Measurements from ENCODE around the gene IFITM5. TPM values are rescaled to one million over a fixed set of nuclear protein-coding genes. Genes with fewer than 3 reads are reported as not detected.
"Not testable (repeated sequence)": the region's sequence is repeated elsewhere in the genome, so short reads cannot be mapped to it uniquely, and the experiment has no call there.

Gene IFITM5
- not detected for total RNA-seq
- long read RNA-seq: 0 reads

DNA sequence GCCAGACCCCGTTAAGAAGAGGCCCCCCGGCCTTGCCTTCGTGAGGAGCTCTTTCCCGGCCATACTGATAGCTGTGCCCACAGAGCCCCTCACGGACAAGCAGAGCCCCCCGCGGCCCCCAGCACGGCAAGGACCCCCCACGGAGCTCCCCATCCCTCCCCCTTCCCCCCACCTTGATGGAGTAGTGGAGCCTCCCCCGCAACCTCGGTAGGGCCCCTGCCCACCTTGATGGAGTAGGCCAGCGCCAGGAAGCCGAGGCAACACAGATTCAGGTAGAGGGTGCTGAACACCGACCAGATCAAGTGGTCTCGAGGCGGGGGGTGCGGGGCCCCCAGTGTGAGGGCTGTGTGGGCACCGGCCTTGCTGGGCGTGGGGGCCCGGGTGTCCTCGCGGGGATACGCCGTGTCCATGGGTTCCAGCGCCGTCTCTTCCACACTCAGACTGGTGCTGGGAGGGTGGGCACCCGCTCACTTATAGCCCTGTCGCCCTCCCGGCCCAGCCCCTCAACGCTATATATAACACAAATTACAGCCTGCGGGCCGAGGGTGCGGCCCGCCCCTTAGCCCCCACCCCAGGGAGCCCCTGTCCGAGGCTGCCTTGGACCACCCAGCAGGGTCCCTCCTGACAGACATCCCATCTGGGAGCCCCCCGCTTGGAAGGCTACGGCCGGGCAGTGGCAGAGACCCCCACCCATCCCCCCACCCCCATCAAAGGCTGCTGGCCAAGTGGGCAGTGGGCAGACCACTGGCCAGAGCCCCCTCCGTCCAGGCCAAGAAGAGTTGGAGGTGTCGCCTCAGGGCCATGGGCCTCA is at the start of gene IFITM5:
Gene IFITM5 (minus strand): TSS at position 446 of the 811 bp plus-strand sequence. CDS start 36 bp downstream, at position 410.
- DNase-seq (ENCODE audit: low spot score): no peak
- intact Hi-C loops (cut with DNase I): no loop called here

DNA sequence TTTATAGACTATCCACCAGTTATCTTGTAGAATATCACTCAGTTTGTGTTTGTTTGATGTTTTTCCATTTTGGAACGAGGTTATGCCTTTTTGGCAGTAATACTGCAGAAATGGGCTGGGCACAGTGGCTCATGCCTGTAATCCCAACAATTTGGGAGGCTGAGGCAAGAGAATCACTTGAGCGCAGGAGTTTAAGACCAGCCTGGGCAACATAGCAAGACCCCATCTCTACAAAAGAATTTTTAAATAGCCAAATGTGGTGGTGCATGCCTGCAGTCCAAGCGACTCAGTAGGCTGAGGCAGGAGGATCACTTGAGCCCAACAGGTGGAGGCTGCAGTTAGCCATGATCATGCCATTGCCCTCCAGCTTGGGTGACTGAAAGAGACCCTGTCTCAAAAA is 47.2 kb upstream of the IFITM5 start:
- intact Hi-C loops (cut with DNase I): no loop called here
- DNase-seq (ENCODE audit: low spot score): no peak

DNA sequence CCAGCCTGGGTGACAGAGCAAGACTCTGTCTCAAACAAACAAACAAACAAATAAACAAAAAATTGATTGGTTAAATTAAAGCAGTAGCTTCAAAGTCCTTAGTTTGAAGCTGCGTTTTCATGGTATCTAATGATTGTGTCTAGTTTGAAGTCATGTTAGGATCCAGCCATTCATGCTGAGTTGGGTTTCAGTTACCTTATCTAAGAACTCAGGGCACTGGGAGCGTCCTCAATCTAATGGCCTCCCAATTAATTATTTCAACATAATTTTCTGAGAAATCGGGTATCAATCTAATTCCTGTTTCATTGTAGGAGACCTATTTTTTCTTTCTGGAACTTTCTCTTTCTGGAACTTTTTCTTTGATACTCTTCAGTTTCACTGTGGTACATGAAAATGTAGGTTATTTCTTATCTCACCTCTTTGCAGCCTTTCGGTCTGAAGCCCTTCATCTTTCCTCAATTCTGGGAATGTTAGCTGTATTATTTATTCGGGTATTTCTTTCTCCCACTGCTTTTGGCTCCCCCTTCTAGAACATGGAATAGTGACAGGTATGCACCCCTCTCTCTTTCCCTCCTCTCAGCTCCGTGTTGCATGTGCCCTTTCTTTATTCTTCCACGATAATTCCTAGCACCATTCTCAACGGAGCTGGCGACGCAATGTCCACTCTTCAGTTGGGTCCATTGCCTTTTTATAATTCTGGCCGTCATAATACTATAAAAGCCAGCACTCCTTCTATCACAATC is 45.7 kb upstream of the IFITM5 start:
- no peak for DNase-seq (ENCODE audit: low spot score)

DNA sequence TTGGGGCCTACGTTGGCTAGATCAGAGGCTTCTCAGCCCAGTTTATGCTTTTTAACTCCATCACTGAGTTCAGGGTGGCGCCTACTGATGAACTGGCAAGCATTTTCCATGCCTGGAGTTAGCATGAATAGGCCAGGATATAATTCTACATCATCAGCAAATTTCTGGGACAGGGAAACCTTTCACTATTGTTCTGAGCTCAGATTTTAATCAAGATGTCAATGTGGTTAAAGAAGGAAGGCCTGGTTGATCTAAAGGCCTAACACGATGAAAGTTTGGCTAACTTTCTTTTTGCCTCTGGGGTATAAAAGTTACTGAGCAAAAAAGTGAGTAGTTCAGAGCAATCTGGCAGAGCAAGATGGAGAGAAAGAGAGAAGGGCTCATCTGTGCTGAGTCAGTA is 43.0 kb upstream of the IFITM5 start:
- intact Hi-C loops (cut with DNase I): no loop called here
- DNase-seq (ENCODE audit: low spot score): no peak

More for the DNA sequence above, 45.7 kb upstream of the IFITM5 start:
- intact Hi-C loops (cut with DNase I): no loop called here

DNA sequence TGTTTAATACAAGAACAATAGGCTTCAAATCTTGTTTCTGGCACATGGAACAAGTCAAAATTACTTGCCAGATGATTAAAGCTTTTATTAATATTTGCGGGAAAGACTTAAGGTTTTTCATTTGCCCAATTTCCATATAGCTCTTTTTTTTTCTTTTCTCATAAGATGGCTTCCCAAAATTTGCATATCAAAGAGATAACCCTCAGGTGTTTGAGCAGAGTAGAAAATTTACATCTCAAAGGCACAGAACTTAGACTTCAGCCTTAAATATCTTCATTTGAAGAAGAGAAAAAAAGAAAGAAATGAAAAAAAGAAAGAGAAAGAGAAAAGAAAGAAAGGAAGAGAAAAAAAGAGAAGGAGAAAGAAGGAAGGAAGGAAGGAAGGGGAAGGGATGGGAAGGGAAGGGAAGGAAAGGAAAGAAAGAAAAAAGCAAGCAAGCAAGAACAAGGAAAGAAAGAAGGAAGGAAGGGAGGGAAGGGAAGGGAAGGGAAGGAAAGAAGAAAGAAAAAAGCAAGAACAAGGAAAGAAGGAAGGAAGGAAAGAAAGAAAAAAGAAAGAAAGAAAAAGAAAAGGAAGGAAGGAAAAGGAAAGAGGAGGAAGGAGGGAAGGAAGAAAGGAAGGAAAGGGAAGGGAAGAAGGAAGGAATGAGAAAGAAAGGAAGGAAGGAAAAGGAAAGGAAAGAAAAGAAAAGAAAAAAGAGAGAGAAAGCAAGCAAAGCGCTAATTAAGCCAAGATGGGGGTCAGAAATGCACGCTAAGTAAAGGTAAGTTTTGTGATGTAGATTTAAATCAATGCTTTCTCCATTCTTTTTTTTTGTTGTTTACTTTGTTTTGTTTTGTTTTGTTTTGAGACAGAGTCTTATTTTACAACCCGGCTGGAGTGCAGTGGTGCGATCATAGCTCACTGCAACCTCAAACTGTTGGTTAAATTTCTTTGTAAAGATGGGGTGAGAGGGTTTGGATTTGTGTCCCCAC is 41.5 kb upstream of the IFITM5 start:
- intact Hi-C loops (cut with DNase I): no loop called here
- no peak for DNase-seq (ENCODE audit: low spot score)

DNA sequence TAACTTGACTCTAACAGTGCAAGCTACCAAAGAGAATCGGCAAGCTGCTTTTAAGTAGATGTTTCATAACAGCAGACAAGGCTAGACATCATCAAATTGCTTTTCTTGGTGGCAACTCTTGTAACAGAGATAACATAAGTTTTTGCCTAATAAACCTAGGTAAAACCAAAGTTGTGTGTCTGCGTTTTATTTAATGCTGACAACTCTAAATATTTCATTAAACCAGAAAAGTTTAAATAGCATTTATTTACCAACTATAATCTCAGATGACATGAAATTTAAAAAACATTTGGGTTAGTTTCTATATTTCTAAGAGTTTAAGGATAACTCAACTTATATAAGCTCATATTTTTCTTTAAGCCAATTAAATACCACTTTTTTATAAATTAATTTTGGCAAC is 40.6 kb upstream of the IFITM5 start:
- DNase-seq (ENCODE audit: low spot score): no peak
- intact Hi-C loops (cut with DNase I): no loop called here

DNA sequence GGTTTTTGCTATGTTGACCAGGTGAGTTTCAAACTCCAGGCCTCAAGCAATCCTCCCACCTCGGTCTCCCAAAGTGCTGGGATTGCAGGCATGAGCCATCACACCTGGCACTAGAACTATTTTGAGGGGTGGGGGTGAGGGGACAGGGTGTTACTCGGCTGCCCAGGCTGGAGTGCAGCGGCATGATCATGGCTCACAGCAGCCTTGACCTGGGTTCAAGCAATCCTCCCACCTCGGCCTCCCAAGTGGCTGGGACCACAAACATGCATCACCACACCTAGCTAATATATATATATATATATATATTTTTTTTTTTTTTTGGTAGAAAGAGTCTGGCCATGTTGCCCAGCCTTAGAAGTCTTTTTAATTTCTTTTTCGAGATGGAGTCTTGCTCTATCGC is 38.4 kb upstream of the IFITM5 start:
- peak; percentile 22 for DNase-seq (ENCODE audit: low spot score)
- intact Hi-C loops (cut with DNase I): no loop called here

DNA sequence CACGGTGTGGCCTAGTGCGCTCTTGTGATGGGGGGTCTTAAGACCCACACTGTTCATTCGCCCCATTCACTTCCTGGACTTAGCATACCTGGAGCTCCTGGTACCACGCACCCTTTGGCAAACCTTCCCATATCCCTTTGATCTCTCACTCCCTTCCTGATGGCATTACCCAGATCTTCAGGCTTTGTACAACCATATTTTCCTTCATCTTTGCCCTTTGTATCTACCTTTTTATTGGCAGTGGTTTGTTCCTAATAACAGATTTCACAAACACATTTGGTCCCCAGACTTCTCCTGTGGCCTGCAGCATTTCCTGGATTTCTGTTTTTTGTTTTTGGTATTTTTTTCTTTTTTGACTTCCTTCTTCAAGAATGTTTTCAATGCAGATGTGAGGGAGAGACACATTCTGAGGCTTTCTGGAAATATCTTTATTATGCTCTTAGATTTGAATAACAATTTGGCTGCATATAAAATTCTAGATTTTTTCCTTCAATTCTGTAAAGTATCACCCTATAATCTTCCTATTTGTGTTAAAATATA is 37.4 kb upstream of the IFITM5 start:
- peak; percentile 14 for DNase-seq (ENCODE audit: low spot score)
- intact Hi-C loops (cut with DNase I): no loop called here

DNA sequence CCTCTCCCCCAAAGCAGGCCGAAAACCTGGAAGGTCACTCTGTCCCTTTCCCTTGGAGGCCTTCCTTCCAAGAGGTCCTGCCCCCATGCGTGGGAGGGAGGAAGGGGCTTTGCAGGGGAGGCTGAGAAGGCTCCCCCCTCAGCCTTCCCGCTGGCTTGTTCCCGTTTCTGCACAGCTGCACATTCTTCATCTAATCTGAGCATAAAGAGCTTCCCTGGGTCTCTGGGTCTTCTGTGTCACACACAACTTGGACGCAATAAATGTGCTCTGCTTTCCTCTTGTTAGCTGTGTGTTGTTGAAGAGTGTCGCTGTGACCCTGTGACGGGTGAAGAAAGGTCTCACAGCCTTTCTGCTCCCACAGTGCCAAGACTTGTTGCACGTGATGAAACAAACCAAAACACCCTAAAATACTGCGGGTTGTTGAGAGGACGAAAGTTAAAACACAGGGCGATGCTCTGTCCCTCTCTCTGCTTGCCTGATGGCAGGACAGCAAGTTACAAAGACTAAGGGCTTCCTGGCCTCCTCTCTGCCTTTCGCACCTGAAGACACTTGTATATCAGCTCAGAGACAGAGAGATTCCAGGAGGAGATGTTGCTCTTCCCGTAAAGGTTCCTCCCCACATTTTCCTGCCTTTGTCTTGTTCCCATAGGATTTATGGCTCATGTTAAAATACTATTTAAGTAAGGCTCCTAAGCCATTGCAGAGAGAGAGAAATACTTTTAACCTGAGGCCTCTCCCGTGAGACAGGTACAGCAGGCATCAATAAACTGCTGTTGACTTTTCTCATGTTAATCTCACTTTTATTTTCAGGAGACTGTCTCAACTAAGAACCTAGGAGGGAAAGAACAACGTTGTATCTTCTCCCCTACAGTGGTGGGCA is 36.7 kb upstream of the IFITM5 start:
- peak; percentile 73 for DNase-seq (ENCODE audit: low spot score)
- intact Hi-C loops (cut with DNase I): no loop called here

DNA sequence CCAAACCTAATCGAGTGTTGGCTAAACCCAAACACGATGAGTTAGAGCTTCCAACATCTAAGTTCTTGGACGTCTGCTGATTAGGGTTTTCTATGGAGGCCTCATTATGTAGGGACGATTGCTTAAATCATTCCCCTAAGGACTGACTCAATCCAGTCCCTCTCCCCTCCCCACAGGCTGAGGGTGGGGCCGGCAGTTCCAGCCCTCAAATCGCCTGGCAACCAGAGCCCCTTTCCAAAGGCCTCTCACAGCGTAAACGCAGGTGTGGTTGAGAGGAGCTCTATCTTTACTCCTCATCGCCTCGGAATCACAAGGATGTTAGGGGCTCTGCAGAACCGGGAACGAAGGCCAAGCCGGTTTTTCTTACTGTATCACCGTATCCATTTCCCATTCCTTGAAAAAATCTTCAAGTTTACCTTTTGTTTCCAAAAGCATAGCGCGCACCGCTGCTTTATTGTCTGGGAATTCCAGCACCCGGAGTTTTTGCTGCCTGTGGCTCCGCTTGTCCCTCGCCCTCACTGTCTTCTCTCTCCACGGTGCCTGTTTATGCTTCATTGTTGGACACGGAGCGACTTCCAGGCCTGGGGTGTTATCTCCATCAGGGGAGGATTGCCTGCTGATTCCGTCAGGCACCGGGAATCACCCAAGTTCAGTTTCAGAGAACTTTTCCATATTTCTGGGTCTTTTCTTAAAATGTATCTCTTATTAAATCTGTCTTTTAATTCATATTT is 35.1 kb upstream of the IFITM5 start:
- peak; percentile 64 for DNase-seq (ENCODE audit: low spot score)
- intact Hi-C loops (cut with DNase I): no loop called here

DNA sequence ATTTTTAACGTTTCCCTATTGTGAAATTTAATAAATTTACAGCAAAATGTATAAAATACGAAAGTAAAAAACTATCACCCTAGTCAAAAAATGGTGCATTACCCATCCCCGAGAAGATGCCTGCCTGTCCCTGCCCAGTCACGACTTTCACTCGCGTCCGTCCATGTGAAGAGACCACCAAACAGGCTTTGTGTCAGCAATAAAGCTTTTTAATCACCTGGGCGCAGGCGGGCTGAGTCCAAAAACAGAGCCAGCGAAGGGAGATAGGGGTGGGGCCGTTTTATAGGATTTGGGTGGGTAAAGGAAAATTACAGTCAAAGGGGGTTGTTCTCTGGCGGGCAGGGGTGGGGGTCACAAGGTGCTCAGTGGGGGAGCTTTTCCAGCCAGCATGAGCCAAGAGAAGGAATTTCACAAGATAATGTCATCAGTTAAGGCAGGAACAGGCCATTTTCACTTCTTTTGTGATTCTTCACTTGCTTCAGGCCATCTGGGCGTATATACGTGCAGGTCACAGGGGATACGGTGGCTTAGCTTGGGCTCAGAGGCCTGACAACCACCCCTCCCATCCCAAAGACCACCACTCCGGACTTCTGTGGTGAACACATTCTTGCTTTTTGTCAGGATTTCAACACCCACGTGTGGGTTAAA is 34.4 kb upstream of the IFITM5 start:
- intact Hi-C loops (cut with DNase I): not testable (repeated sequence)
- DNase-seq (ENCODE audit: low spot score): peak; percentile 53

DNA sequence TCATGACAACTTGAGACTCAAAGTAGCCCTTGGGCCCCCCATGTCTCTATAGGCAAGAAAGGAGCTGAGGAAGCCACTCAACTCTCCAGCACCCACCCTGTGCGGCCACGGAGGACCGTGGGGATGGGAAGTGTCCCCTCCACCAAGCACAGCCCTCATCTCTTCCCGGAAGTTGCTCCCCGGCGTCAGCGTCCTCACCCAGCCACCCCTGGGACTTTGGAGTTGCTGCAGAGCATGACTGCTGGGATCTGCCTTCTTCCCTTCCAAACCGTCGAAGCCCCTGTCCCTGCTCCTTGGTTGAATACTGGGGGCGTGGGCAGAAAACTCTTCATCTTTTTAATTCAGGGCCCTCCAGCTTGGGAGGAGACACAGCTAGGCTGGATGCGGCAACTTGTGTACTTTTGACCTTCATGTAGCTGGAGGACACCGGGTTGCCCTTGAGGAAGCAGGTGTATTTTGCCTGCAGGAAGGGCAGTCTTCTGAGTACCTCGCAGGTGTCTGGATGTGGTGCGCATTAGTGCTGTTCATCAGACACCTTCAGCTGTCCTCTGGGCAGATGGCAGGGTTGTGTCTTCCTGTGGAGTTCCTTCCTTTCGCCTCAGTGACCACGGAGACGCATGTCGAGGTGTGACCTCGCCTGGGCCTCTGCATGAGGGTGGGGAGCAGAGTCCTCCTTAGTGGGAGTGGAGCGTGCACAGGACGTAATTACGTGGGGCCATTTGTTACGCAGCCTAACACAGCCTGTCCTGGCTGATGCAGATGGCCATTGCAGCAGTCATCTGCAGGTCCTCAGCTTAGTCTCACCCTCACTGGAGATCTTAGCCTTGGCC is 33.5 kb upstream of the IFITM5 start:
- intact Hi-C loops (cut with DNase I): no loop called here
- peak; percentile 59 for DNase-seq (ENCODE audit: low spot score)

DNA sequence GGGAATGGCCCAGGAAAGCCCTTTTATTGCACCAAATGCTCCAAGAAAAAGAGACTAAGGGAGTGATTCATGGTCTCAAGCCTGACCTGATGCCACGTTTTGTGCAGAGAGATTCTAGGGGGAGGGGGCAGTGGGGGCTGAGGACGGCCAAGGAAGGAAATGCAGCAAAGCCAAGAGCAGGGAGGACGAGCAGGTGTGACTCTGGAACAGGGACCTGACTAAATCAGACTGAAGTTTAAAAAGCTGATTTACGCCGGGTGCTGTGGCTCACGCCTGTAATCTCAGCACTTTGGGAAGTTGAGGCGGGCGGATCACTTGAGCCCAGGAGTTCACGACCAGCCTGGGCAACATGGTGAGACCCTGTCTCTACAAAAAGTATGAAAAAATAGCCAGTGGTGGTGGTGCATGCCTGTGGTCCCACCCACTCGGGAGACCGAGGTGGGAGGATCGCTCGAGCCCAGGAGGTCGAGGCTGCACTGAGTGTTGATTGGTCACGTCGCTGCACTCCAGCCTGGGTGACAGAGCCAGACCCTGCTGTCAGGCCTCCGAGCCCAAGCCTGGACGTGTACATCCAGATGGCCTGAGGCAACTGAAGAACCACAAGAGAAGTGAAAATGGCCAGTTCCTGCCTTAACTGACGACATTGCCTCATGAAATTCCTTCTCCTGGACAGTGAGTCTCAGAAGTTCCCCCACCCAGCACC is 32.2 kb upstream of the IFITM5 start:
- DNase-seq (ENCODE audit: low spot score): peak; percentile 26
- intact Hi-C loops (cut with DNase I): no loop called here

DNA sequence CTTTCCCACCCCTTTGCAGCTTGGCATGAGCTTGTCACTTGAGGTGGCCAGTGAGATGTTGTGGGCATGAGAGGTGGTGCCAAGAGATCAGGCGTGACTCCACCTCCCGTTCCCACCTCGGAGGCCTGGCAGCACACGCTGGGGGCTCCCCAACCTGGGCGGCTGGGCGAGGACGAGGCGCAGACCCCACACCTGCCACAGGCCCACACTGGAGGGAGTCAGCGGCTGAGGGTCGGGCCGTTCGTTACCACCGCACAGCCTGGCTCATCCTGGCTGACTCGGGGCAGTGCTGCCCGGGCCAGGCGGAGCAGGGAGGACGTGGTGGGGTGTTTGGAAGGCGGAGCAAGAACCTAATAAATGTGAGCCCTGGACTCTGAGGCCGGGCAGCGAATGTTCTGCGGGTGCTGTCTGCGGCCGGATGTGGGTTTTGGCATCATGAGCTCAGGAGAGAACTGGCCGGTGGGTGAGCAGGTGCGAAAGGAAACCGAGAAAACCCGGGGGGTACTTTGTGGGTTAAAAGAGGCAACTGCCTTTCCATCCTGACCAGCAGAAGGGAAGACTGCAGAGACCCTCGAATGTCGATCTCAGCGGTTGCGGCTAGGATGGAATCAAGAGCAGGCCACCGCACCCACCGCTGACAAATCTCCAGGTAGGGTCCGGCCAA is 31.5 kb upstream of the IFITM5 start:
- peak; percentile 77 for DNase-seq (ENCODE audit: low spot score)
- intact Hi-C loops (cut with DNase I): no loop called here

DNA sequence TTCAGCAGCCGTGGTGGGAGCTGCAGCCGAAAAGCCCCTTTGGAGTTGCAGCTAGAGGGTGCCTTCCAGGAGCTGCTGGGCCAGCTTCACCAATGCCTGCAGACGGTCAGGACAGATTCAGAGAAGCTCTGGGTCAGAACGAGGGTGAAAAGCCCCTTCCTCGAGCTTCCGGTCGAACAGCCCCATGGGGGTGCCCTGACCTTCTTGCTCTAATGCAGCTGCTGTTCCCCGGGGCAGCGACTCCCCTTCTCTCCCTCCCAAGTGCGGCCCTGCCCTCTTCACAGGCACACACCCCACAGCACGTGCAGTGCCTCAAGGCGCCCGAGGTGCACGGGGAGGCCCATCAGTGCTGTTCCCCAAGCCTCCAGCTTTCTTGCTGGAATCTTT is 31.0 kb upstream of the IFITM5 start:
- intact Hi-C loops (cut with DNase I): no loop called here
- DNase-seq (ENCODE audit: low spot score): peak; percentile 60

DNA sequence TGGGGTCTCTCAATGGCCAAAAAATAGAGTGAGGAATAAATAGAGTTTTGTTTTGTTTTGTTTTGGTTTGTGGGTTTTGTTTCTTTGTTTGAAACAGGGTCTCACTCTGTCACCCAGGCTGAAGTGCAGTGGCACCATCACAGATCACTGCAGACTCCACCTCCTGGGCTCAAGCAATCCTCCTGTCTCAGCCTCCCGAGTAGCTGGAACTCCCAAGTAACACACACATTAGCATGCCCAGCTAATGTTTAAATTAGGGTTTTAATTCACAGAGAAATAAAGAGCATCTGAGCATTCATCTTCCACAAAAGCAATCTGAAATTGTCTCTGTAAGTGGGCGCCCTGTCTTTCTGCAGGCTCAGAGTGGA is 30.5 kb upstream of the IFITM5 start:
- intact Hi-C loops (cut with DNase I): no loop called here
- no peak for DNase-seq (ENCODE audit: low spot score)
